Fibroblast of peridontal ligament (primary cell): ENCODE data around the gene ZSWIM4.
"Not testable (repeated sequence)": the region's sequence is repeated elsewhere in the genome, so short reads cannot be mapped to it uniquely, and the experiment has no call there.

ENCODE experiments used
- DNase-seq: peaks from one replicate; pipeline ENCODE4 v3.0.0-alpha.2; 2010; ENCODE audit errors: extremely low read depth

Gene ZSWIM4

GRCh38 chr19:13778398-13778797 is 16.8 kb upstream of the ZSWIM4 start:
- no peak for DNase-seq

- DNase-seq = no peak
Observed at GRCh38 chr19:13778847-13779246, 16.4 kb upstream of the ZSWIM4 start.

GRCh38 chr19:13779794-13780193 is 15.4 kb upstream of the ZSWIM4 start:
- not testable (repeated sequence) for DNase-seq

- DNase-seq = peak; percentile 92
Observed at GRCh38 chr19:13781547-13781946, 13.7 kb upstream of the ZSWIM4 start.

GRCh38 chr19:13782537-13782936 is 12.7 kb upstream of the ZSWIM4 start:
- DNase-seq = no peak

GRCh38 chr19:13783565-13784500 is 11.4 kb upstream of the ZSWIM4 start:
- no peak for DNase-seq

GRCh38 chr19:13784731-13785452 is 10.4 kb upstream of the ZSWIM4 start:
- DNase-seq = peak; percentile 69

GRCh38 chr19:13788991-13789390 is 6.3 kb upstream of the ZSWIM4 start:
- peak; percentile 88 for DNase-seq

- DNase-seq = no peak
Observed at GRCh38 chr19:13790354-13790753, 4.9 kb upstream of the ZSWIM4 start.

GRCh38 chr19:13793317-13793716 is 1.9 kb upstream of the ZSWIM4 start:
- DNase-seq = not testable (repeated sequence)

GRCh38 chr19:13794398-13794756 is 866 bp upstream of the ZSWIM4 start:
- peak; percentile 86 for DNase-seq

- DNase-seq = no peak
Observed at GRCh38 chr19:13795595-13796300, 505 bp downstream of the ZSWIM4 start.

- DNase-seq = peak; percentile 94
Observed at GRCh38 chr19:13796301-13797057, 1.2 kb downstream of the ZSWIM4 start.

- DNase-seq = no peak
Observed at GRCh38 chr19:13797058-13797440, 1.8 kb downstream of the ZSWIM4 start.

- peak; percentile 62 for DNase-seq
Observed at GRCh38 chr19:13797870-13798269, 2.6 kb downstream of the ZSWIM4 start.

GRCh38 chr19:13799669-13800068 is 4.4 kb downstream of the ZSWIM4 start:
- DNase-seq = no peak

GRCh38 chr19:13803038-13803437 is 7.8 kb downstream of the ZSWIM4 start:
- DNase-seq = no peak

GRCh38 chr19:13804830-13805683 is 9.8 kb downstream of the ZSWIM4 start:
- no peak for DNase-seq

GRCh38 chr19:13806728-13807127 is 11.5 kb downstream of the ZSWIM4 start:
- DNase-seq = no peak

- no peak for DNase-seq
Observed at GRCh38 chr19:13807421-13808021, 12.3 kb downstream of the ZSWIM4 start.
